ENCODE measurements around the gene MROH2A.

DNA sequence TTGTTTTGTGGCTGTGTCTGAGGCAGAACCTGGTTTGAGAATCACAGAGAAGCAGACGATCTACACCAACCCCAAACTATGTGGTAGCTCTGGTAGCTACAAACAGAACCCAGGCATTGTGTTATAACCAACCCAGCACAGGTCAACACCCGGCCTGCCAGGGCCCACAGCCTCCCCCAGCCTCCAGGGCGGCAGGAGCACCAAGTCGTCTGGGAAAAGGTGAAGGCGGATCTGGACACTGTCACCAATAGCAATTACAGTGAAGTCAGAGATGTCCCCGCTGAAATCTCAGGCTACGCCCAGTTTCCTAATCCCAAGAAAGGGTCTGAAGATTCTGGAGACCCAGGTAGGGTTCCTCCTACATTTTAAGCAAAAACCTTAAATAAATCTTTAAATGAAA, 72.6 kb downstream of the MROH2A start:
- TF ChIP-seq YY1 (IDR thresholded peaks at IDR 0.05; ENCODE audit: low read depth) (no peak), EP300 (IDR thresholded peaks at IDR 0.05; ENCODE audit: borderline replicate concordance) (no peak), REST (IDR thresholded peaks at IDR 0.05; ENCODE audit: low read depth) (no peak), FOXM1 (IDR thresholded peaks at IDR 0.05; ENCODE audit: borderline replicate concordance, low read depth) (no peak), TAF1 (IDR thresholded peaks at IDR 0.05; ENCODE audit: low read depth) (no peak), RAD21 (IDR thresholded peaks at IDR 0.05; ENCODE audit: low read depth) (no peak)

All from Ishikawa (cell line).